HCT116 (cell line): ENCODE measurements around the gene AKNAD1. TPM values are rescaled to one million over a fixed set of nuclear protein-coding genes. Genes with fewer than 3 reads are reported as not detected.
"Not testable (repeated sequence)": the region's sequence is repeated elsewhere in the genome, so short reads cannot be mapped to it uniquely, and the experiment has no call there.

Experiments used
- ATAC-seq: fragments of 200-7000 bp; cut with Tn5 transposase; 2 replicates; pipeline ENCODE4 v1.9.1; 2020; ENCODE audit warnings: mild to moderate bottlenecking, moderate library complexity
- BruUV-seq: library from RNA; stranded (reverse); fragments of 400-500 nt; replicated peaks from 2 replicates; lab custom pipeline; 2021; lab: Mats Ljungman, UMichigan
- CTCF ChIA-PET: fragments of 300-600 bp; sonication (Branson Sonifier 250); formaldehyde crosslinking; loops from one replicate; lab custom pipeline; 2021; ENCODE audit warnings: antibody characterized with exemption; lab: Charles Lee
- POLR2A ChIA-PET: fragments of 300-600, 350-600 bp; sonication (Branson Sonifier 250); formaldehyde crosslinking; loops from one replicate; lab custom pipeline; 2021; ENCODE audit warnings: antibody characterized with exemption; lab: Charles Lee
- RAD21 ChIA-PET, 2 experiments: fragments of 300-600 bp; sonication (Branson Sonifier 250); formaldehyde crosslinking; loops; one replicate each; lab custom pipeline; 2023; ENCODE audit warnings: low total read pairs in 2 of 2; ENCODE audit not compliant: uncharacterized antibody in 2 of 2, unreplicated experiment in 2 of 2, low non-redundant PET in 1 of 2; lab: Charles Lee
- DNase-seq: peaks from one replicate; pipeline ENCODE4 v3.0.0-alpha.2; 2010; ENCODE audit warnings: low read depth, low spot score
- H2AFZ ChIP-seq: fragments of 200-600 bp; shearing (Covaris generic), sonication (generic); 2 replicates; pipeline ENCODE4 v1.6.1; 2017; ENCODE audit warnings: low read depth, mixed run types, mixed read lengths, antibody characterized with exemption, low read length; ENCODE audit not compliant: poor library complexity, severe bottlenecking
- H3K27ac ChIP-seq: 2 replicates; pipeline ENCODE4 v1.5.1; 2012; ENCODE audit warnings: low read depth, low read length
- H3K27me3 ChIP-seq: fragments of 200-600 bp; sonication (generic); 2 replicates; pipeline ENCODE4 v1.6.1; 2016; ENCODE audit warnings: mixed run types, low read length, mixed read lengths; ENCODE audit not compliant: insufficient read depth
- H3K36me3 ChIP-seq, 2 experiments: fragments of 200-500 bp in 1 of 2; fragments of 200-600 bp in 1 of 2; sonication (Bioruptor generic) in 1 of 2; sonication (generic) in 1 of 2; 2 replicates each; pipeline versions ENCODE4 v1.5.1 to v1.6.1; 2014 to 2016; ENCODE audit warnings: low read length in 2 of 2, inconsistent platforms in 1 of 2, mixed read lengths in 1 of 2, mixed run types in 1 of 2; ENCODE audit not compliant: insufficient read depth in 2 of 2, control insufficient read depth in 1 of 2
- H3K4me1 ChIP-seq, 2 experiments: fragments of 200-600 bp in 1 of 2; sonication (generic) in 1 of 2; 2 replicates each; pipeline versions ENCODE4 v1.5.1 to v1.6.1; 2012 to 2017; ENCODE audit warnings: low read length in 2 of 2, inconsistent platforms in 1 of 2, mild to moderate bottlenecking in 1 of 2, mixed read lengths in 1 of 2, mixed run types in 1 of 2, moderate library complexity in 1 of 2; ENCODE audit not compliant: insufficient read depth in 2 of 2, control insufficient read depth in 1 of 2
- H3K4me2 ChIP-seq: fragments of 200-600 bp; sonication (generic); 2 replicates; pipeline ENCODE4 v1.6.1; 2017; ENCODE audit warnings: mixed run types, low read length, mixed read lengths
- H3K4me3 ChIP-seq, 2 experiments: fragments of 200-600 bp in 1 of 2; sonication (generic) in 1 of 2; replicated peaks in 1 of 2; 2 replicates each; pipeline ENCODE4 v1.5.1; 2011 to 2016; ENCODE audit warnings: low read length in 2 of 2, control low read depth in 1 of 2, low read depth in 1 of 2, mild to moderate bottlenecking in 1 of 2, mixed read lengths in 1 of 2, mixed run types in 1 of 2
- H3K79me2 ChIP-seq: fragments of 200-600 bp; sonication (generic); 2 replicates; pipeline ENCODE4 v1.6.1; 2017; ENCODE audit warnings: mild to moderate bottlenecking, mixed run types, low read length, moderate library complexity, mixed read lengths; ENCODE audit not compliant: insufficient read depth
- H3K9ac ChIP-seq: fragments of 200-600 bp; sonication (generic); 2 replicates; pipeline ENCODE4 v1.6.1; 2016; ENCODE audit warnings: low read length, mixed read lengths
- H3K9me2 ChIP-seq: fragments of 200-600 bp; sonication (generic), shearing (Covaris generic); 2 replicates; pipeline ENCODE4 v1.6.1; 2017; ENCODE audit warnings: mixed run types, mild to moderate bottlenecking, moderate library complexity; ENCODE audit not compliant: insufficient read depth
- H3K9me3 ChIP-seq, 2 experiments: fragments of 200-500 bp in 1 of 2; fragments of 200-600 bp in 1 of 2; sonication (Bioruptor generic) in 1 of 2; sonication (generic) in 1 of 2; 2 replicates each; pipeline ENCODE4 v1.6.1; 2014 to 2017; ENCODE audit warnings: low read length in 2 of 2, mixed read lengths in 2 of 2, inconsistent platforms in 1 of 2, low read depth in 1 of 2, mild to moderate bottlenecking in 1 of 2, mixed run types in 1 of 2, moderate library complexity in 1 of 2; ENCODE audit not compliant: control insufficient read depth in 1 of 2, insufficient read depth in 1 of 2
- H4K20me1 ChIP-seq: fragments of 200-600 bp; sonication (generic), shearing (Covaris generic); 2 replicates; pipeline ENCODE4 v1.6.1; 2017; ENCODE audit warnings: mixed run types, mild to moderate bottlenecking, moderate library complexity; ENCODE audit not compliant: insufficient read depth
- FOSL1 ChIP-seq: IDR thresholded peaks from 2 replicates; pipeline ENCODE4 v1.6.1; 2012; ENCODE audit warnings: low read depth
- JUND ChIP-seq: IDR thresholded peaks from 2 replicates; pipeline ENCODE4 v1.6.1; 2012
- TCF7L2 ChIP-seq: IDR thresholded peaks from 2 replicates; pipeline ENCODE4 v1.7.0; 2011; ENCODE audit warnings: borderline replicate concordance, inconsistent platforms; ENCODE audit not compliant: insufficient read depth, insufficient read length; ENCODE audit errors: extremely low read depth
- intact Hi-C: fragments of 100-400 bp; cut with micrococcal nuclease; formaldehyde crosslinking; loops from 2 replicates; pipeline ENCODE4 v1.10.0; 2022
- total RNA-seq: library from RNA; stranded (reverse); gene quantifications from one replicate; pipeline ENCODE4 v1.2.1, GENCODE V29; 2021; ENCODE audit not compliant: unreplicated experiment
- TF ChIP-seq, protein P1 (sequence below), 3 experiments: fragments of 200-600 bp in 1 of 3; sonication (generic) in 1 of 3; IDR thresholded peaks in 2 of 3; conservative IDR thresholded peaks in 1 of 3; 2 replicates each; pipeline ENCODE4 v1.5.1; 2012 to 2017; ENCODE audit warnings: low read depth in 2 of 3, low read length in 2 of 3, antibody characterized with exemption in 1 of 3, borderline replicate concordance in 1 of 3, control low read depth in 1 of 3, mild to moderate bottlenecking in 1 of 3, mixed read lengths in 1 of 3, mixed run types in 1 of 3, moderate library complexity in 1 of 3; ENCODE audit not compliant: insufficient read depth in 1 of 3

The AKNAD1 gene
- total RNA-seq, 1 experiment from 2014 or later, result 0.15 TPM

DNA sequence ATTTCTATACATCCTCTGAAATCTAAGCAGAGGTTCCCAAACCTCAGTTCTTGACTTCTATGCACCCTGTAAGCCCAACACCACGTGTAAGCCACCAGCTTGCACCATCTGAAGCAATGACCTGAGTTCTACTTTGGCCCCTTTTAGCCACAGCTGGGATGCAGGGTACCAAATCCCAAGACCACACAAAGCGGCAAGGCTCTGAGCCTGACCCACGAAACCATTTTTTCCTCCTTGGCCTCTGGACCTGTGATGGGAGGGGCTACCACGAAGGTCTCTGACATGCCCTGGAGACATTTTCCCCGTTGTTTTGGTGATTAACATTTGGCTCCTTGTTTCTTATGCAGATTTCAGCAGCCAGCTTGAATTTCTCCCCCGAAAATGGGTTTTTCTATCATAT, 71.6 kb downstream of the AKNAD1 start:
- ChIA-PET POLR2A (no interaction called here), CTCF (no interaction called here), RAD21 (no interaction called here)
- Histone ChIP-seq H3K9me2 (no peaks in the 10 kb centered on the region), H3K36me3 (peaks cover 2 to 31% of the 10 kb centered on the region in 2 experiments), H3K27me3 (no peaks in the 10 kb centered on the region), H3K4me1 (no peaks in the 10 kb centered on the region), H3K4me2 (no peak overlapping the region), H3K9me3 (peaks cover 9 to 12% of the 10 kb centered on the region in 2 experiments; a peak in 2 of 4 replicates), H4K20me1 (no peaks in the 10 kb centered on the region), H3K27ac (no peak overlapping the region), H3K9ac (no peak overlapping the region), H3K79me2 (no peaks in the 10 kb centered on the region), H2AFZ (no peak overlapping the region), H3K4me3 (no peak overlapping the region)
- intact Hi-C loops, result no loop called here
- no TSS peak for BruUV-seq
- TF ChIP-seq JUND, result no peak
- TF ChIP-seq FOSL1, result no peak
- TF ChIP-seq, protein P1, sequence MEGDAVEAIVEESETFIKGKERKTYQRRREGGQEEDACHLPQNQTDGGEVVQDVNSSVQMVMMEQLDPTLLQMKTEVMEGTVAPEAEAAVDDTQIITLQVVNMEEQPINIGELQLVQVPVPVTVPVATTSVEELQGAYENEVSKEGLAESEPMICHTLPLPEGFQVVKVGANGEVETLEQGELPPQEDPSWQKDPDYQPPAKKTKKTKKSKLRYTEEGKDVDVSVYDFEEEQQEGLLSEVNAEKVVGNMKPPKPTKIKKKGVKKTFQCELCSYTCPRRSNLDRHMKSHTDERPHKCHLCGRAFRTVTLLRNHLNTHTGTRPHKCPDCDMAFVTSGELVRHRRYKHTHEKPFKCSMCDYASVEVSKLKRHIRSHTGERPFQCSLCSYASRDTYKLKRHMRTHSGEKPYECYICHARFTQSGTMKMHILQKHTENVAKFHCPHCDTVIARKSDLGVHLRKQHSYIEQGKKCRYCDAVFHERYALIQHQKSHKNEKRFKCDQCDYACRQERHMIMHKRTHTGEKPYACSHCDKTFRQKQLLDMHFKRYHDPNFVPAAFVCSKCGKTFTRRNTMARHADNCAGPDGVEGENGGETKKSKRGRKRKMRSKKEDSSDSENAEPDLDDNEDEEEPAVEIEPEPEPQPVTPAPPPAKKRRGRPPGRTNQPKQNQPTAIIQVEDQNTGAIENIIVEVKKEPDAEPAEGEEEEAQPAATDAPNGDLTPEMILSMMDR (IDR thresholded peaks at IDR 0.05 in 2 of 3, conservative IDR thresholded peaks at IDR 0.05 in 1 of 3; ENCODE audit: borderline replicate concordance in 1 of 3, insufficient read depth in 1 of 3, low read depth in 2 of 3, low read length in 2 of 3), result no peak
- TF ChIP-seq TCF7L2, result no peak
- ATAC-seq (no peak), DNase-seq (no peak)

DNA sequence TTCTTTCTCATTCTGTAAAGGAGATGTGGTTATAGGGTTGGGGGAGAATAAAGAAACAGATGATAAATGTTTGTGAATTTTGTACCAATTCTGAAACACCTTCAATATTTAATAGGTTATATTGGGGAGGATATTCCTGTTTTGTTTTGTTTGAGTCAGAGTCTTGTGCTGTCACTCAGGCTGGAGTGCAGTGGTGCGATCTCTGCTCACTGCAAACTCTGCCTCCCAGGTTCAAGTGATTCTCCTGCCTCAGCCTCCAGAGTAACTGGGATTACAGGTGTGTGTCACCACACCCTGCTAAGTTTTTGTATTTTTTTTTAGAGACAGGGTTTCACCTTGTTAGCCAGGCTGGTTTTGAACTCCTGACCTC, 75.3 kb downstream of the AKNAD1 start:
- CTCF ChIA-PET, H3K27me3 ChIP-seq, H3K4me2 ChIP-seq, H3K9me2 ChIP-seq, ATAC-seq, H3K9ac ChIP-seq, H3K4me1 ChIP-seq, POLR2A ChIA-PET, H2AFZ ChIP-seq, RAD21 ChIA-PET, H4K20me1 ChIP-seq, H3K27ac ChIP-seq, H3K4me3 ChIP-seq, BruUV-seq, H3K79me2 ChIP-seq, intact Hi-C loops, DNase-seq: not testable (repeated sequence)
- H3K9me3 ChIP-seq, result peaks cover 9 to 12% of the 10 kb centered on the region in 2 experiments; a peak in 2 of 4 replicates
- peaks cover 2 to 30% of the 10 kb centered on the region in 2 experiments for H3K36me3 ChIP-seq
